Stimulated activated CD8-positive, alpha-beta memory T cell treated with anti-CD3 and anti-CD28 coated beads, Interleukin-4, amount 100 ng/mL, for 48 hours (primary cell): ENCODE results near the gene C11orf86.
"Not testable (repeated sequence)": the region's sequence is repeated elsewhere in the genome, so short reads cannot be mapped to it uniquely, and the experiment has no call there.

Source experiments
- DNase-seq: peaks from one replicate; pipeline ENCODE4 v3.0.0-alpha.2; 2020

C11orf86 gene

GRCh38 chr11:66992041-66992440, 16.9 kb downstream of the C11orf86 start:
- DNase-seq = no peak

- DNase-seq = no peak
Measured at GRCh38 chr11:66996609-66997273, 21.6 kb downstream of the C11orf86 start.

- no peak for DNase-seq
Measured at GRCh38 chr11:66999555-66999954, 24.5 kb downstream of the C11orf86 start.

GRCh38 chr11:67001332-67001731, 26.2 kb downstream of the C11orf86 start:
- no peak for DNase-seq

GRCh38 chr11:67002297-67002913, 27.3 kb downstream of the C11orf86 start:
- DNase-seq = no peak

- DNase-seq = no peak
Measured at GRCh38 chr11:67002921-67003411, 27.9 kb downstream of the C11orf86 start.

- DNase-seq = not testable (repeated sequence)
Measured at GRCh38 chr11:67005200-67005599, 30.1 kb downstream of the C11orf86 start.

- peak; percentile 50 for DNase-seq
Measured at GRCh38 chr11:67006029-67006884, 31.2 kb downstream of the C11orf86 start.

GRCh38 chr11:67007126-67007525, 32.0 kb downstream of the C11orf86 start:
- no peak for DNase-seq

GRCh38 chr11:67010296-67010905, 35.3 kb downstream of the C11orf86 start:
- DNase-seq = no peak

GRCh38 chr11:67013511-67014045, 38.5 kb downstream of the C11orf86 start:
- no peak for DNase-seq

- DNase-seq = no peak
Measured at GRCh38 chr11:67014343-67014742, 39.2 kb downstream of the C11orf86 start.

- DNase-seq = no peak
Measured at GRCh38 chr11:67015048-67015447, 39.9 kb downstream of the C11orf86 start.

- no peak for DNase-seq
Measured at GRCh38 chr11:67016550-67016949, 41.4 kb downstream of the C11orf86 start.

- DNase-seq = no peak
Measured at GRCh38 chr11:67020949-67021348, 45.8 kb downstream of the C11orf86 start.

- no peak for DNase-seq
Measured at GRCh38 chr11:67022341-67022933, 47.3 kb downstream of the C11orf86 start.

- DNase-seq = no peak
Measured at GRCh38 chr11:67022961-67023956, 48.2 kb downstream of the C11orf86 start, which contains the start of gene SYT12. Gene SYT12 (plus strand): TSS chr11:67023134. CDS start chr11:67030145, 7,011 bp downstream.

GRCh38 chr11:67023957-67024353, 48.9 kb downstream of the C11orf86 start:
- no peak for DNase-seq

GRCh38 chr11:67024410-67024809, 49.3 kb downstream of the C11orf86 start:
- DNase-seq = peak; percentile 67

GRCh38 chr11:67024966-67025365, 49.9 kb downstream of the C11orf86 start:
- no peak for DNase-seq

GRCh38 chr11:67025750-67026149, 50.6 kb downstream of the C11orf86 start:
- no peak for DNase-seq
